Smooth muscle cell (in vitro differentiated cells): ENCODE data around the gene ODF2L. TPM values are rescaled to one million over a fixed set of nuclear protein-coding genes. Genes with fewer than 3 reads are reported as not detected.

Source experiments
- DNase-seq: peaks from one replicate; lab custom pipeline; 2025; ENCODE audit not compliant: unreplicated experiment; lab: John Stamatoyannopoulos, UW
- H2AFZ ChIP-seq: fragments of 200-600 bp; sonication (generic); 2 replicates; pipeline ENCODE4 v1.6.0; 2016; ENCODE audit warnings: antibody characterized with exemption, low read depth, mild to moderate bottlenecking
- H3F3A ChIP-seq: fragments of 200-600 bp; sonication (generic); 2 replicates; pipeline ENCODE4 v1.6.0; 2017; ENCODE audit warnings: antibody characterized with exemption, low read depth
- H3K27ac ChIP-seq: fragments of 200-600 bp; sonication (generic); 2 replicates; pipeline ENCODE4 v1.5.1; 2016; ENCODE audit warnings: low read depth, mild to moderate bottlenecking
- H3K27me3 ChIP-seq: fragments of 200-600 bp; sonication (generic); 2 replicates; pipeline ENCODE4 v1.6.1; 2016; ENCODE audit warnings: low read depth, mild to moderate bottlenecking
- H3K36me3 ChIP-seq: fragments of 200-600 bp; sonication (generic); 2 replicates; pipeline ENCODE4 v1.5.1; 2016; ENCODE audit warnings: low read depth
- H3K4me1 ChIP-seq: fragments of 200-600 bp; sonication (generic); 2 replicates; pipeline ENCODE4 v1.5.1; 2016; ENCODE audit warnings: low read depth
- H3K4me2 ChIP-seq: fragments of 200-600 bp; sonication (generic); 2 replicates; pipeline ENCODE4 v1.6.0; 2016; ENCODE audit warnings: mild to moderate bottlenecking
- H3K4me3 ChIP-seq: fragments of 200-600 bp; sonication (generic); 2 replicates; pipeline ENCODE4 v1.5.1; 2016; ENCODE audit warnings: mild to moderate bottlenecking
- H3K79me2 ChIP-seq: fragments of 200-600 bp; sonication (generic); 2 replicates; pipeline ENCODE4 v1.6.0; 2016; ENCODE audit warnings: low read depth, mild to moderate bottlenecking
- H3K9ac ChIP-seq: fragments of 200-600 bp; sonication (generic); 2 replicates; pipeline ENCODE4 v1.6.0; 2016; ENCODE audit warnings: low read depth
- H3K9me3 ChIP-seq: fragments of 200-600 bp; sonication (generic); replicated peaks from 2 replicates; pipeline ENCODE4 v1.5.1; 2016; ENCODE audit warnings: low read depth
- H4K20me1 ChIP-seq: fragments of 200-600 bp; sonication (generic); 2 replicates; pipeline ENCODE4 v1.6.0; 2016; ENCODE audit warnings: low read depth
- WGBS: methylation state at CpG from one replicate; pipeline ENCODE4 v1.1.7; 2016; ENCODE audit warnings: low lambda C conversion rate; 5-methylcytosine and 5-hydroxymethylcytosine counted together
- polyA plus RNA-seq: library from polyadenylated mRNA; unstranded; fragments of >200 nt; fragmentation: Nextera tagmentation; extraction: Ambion mirVana; gene quantifications from 2 replicates; pipeline ENCODE4 v1.2.1, GENCODE V29; 2016
- total RNA-seq: library from RNA; depleted of rRNA; stranded (reverse); fragments of >200 nt; gene quantifications from 2 replicates; pipeline ENCODE4 v1.2.3, GENCODE V29; 2014
- TF ChIP-seq, protein P1 (sequence below): fragments of 200-600 bp; sonication (generic); IDR thresholded peaks from 2 replicates; pipeline ENCODE4 v1.5.1; 2017; ENCODE audit warnings: borderline replicate concordance, mild to moderate bottlenecking, antibody characterized with exemption; ENCODE audit not compliant: insufficient read depth, poor library complexity, severe bottlenecking

The ODF2L gene
- total and polyA plus RNA-seq, 2 experiments from 2014 or later = 36.4 to 58.4 TPM

DNA sequence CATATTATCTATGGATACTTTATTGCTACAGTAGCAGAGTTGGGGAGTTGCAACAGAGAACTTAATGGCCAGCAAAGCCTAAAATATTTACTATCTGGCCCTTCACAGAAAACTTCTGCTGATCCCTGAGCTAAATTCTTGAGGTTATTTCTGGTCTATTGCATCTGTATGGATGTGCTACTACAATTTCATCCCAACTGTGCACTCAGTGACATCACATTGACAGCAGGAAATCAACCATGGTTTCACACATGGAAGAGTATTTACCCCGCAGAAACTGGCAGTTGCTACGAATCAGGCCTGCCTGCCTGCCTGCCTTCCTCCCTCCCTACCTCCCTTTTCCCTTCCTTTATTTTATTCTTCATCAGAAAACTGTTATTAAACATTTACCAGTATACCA lies 39.9 kb upstream of the ODF2L start:
- no peak overlapping the region for H3K27ac ChIP-seq
- no peak for DNase-seq
- WGBS = 68% methylated on average over 2 of the region's 2 CpGs
- H3K9me3 ChIP-seq = no peaks in the 10 kb centered on the region
- H3K4me1 ChIP-seq = no peaks in the 10 kb centered on the region
- no peaks in the 10 kb centered on the region for H3K79me2 ChIP-seq
- no peaks in the 10 kb centered on the region for H3F3A ChIP-seq
- H2AFZ ChIP-seq = no peak overlapping the region
- H3K4me3 ChIP-seq = no peak overlapping the region
- peaks cover 9% of the 10 kb centered on the region for H3K27me3 ChIP-seq
- H3K4me2 ChIP-seq = no peak overlapping the region
- TF ChIP-seq, protein P1, sequence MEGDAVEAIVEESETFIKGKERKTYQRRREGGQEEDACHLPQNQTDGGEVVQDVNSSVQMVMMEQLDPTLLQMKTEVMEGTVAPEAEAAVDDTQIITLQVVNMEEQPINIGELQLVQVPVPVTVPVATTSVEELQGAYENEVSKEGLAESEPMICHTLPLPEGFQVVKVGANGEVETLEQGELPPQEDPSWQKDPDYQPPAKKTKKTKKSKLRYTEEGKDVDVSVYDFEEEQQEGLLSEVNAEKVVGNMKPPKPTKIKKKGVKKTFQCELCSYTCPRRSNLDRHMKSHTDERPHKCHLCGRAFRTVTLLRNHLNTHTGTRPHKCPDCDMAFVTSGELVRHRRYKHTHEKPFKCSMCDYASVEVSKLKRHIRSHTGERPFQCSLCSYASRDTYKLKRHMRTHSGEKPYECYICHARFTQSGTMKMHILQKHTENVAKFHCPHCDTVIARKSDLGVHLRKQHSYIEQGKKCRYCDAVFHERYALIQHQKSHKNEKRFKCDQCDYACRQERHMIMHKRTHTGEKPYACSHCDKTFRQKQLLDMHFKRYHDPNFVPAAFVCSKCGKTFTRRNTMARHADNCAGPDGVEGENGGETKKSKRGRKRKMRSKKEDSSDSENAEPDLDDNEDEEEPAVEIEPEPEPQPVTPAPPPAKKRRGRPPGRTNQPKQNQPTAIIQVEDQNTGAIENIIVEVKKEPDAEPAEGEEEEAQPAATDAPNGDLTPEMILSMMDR = no peak
- no peaks in the 10 kb centered on the region for H3K36me3 ChIP-seq
- H4K20me1 ChIP-seq = no peaks in the 10 kb centered on the region
- H3K9ac ChIP-seq = no peak overlapping the region

DNA sequence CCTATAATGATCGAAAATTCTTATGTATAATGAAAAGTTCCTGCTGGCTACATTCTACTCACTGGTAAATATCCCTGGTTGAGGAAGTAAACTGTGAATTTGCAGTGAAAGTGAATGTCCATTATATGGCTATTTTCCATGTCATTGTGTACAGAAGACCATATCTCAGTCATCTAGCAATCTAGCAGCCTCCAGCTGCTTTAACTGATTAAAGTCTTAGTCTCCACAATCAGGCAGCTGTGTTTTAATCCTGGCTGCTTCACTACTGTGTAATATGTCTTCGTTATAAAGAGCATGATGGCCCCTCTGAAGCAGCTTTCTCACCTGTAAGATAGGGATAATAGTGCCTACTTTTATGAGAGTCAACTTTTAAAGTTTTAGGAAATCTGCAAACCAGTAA lies 39.2 kb upstream of the ODF2L start:
- no peaks in the 10 kb centered on the region for H3K36me3 ChIP-seq
- H3F3A ChIP-seq = peaks cover 7% of the 10 kb centered on the region
- no peak overlapping the region for H2AFZ ChIP-seq
- H3K27me3 ChIP-seq = peaks cover 9% of the 10 kb centered on the region
- H3K9ac ChIP-seq = no peak overlapping the region
- no peaks in the 10 kb centered on the region for H4K20me1 ChIP-seq
- no peak overlapping the region for H3K4me2 ChIP-seq
- no peaks in the 10 kb centered on the region for H3K79me2 ChIP-seq
- H3K4me3 ChIP-seq = no peak overlapping the region
- no peak overlapping the region for H3K27ac ChIP-seq
- peaks cover 3% of the 10 kb centered on the region for H3K4me1 ChIP-seq
- H3K9me3 ChIP-seq = no peaks in the 10 kb centered on the region
- WGBS = 59% methylated on average over 2 of the region's 2 CpGs
- no peak for DNase-seq
- TF ChIP-seq, protein P1 = no peak

DNA sequence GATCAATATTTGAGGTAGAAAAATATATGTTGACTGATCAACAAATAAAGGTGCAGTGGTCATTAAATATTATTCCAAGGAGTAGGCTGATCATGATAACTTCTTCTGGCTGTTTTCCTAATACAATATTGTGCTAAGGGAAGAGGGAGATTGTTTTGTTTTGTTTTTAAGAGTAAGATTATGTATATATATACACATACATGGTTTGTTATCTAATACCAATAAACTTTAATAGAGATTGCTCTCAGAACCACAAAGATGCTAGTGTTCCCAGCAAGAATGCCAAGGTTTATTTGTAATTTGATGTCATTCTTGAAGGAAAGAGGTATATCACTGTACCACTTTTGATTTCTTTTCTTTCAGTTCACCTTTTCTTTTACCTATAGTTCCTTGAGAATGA lies 37.9 kb upstream of the ODF2L start:
- H3K4me2 ChIP-seq = no peak overlapping the region
- no peak overlapping the region for H3K9ac ChIP-seq
- no peaks in the 10 kb centered on the region for H3K79me2 ChIP-seq
- no peak for DNase-seq
- H2AFZ ChIP-seq = no peak overlapping the region
- H3K36me3 ChIP-seq = no peaks in the 10 kb centered on the region
- H3K4me1 ChIP-seq = peaks cover 11% of the 10 kb centered on the region
- peaks cover 5% of the 10 kb centered on the region for H3K27me3 ChIP-seq
- H4K20me1 ChIP-seq = no peaks in the 10 kb centered on the region
- TF ChIP-seq, protein P1 = no peak
- no peak overlapping the region for H3K27ac ChIP-seq
- peaks cover 18% of the 10 kb centered on the region for H3F3A ChIP-seq
- no peak overlapping the region for H3K4me3 ChIP-seq
- no peaks in the 10 kb centered on the region for H3K9me3 ChIP-seq

DNA sequence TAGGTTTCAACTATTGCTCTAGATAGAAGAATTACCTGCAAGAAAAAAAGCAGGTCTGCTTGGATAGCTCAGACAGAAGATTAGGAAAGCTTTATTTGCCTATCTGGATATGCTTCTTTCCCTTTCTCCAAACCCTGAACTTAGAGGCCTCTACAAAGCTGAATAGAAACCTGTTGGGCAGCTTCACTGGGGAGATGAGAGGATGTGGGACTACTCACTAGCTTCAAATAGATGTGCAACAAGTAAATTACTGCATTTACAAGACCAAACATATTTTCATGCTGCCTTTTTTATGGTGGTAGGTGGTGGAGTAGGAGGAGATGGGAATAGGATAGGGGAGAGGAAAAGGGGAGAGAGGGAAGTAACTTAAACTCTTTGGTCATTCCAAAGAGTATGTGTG lies 34.3 kb upstream of the ODF2L start:
- Histone ChIP-seq H3K27ac (peak overlapping the region; percentile 92), H3K4me3 (no peak overlapping the region), H3F3A (peaks cover 26% of the 10 kb centered on the region), H3K27me3 (no peaks in the 10 kb centered on the region), H4K20me1 (no peaks in the 10 kb centered on the region), H3K79me2 (no peaks in the 10 kb centered on the region), H3K36me3 (no peaks in the 10 kb centered on the region), H2AFZ (peak overlapping the region; percentile 76), H3K4me2 (peak overlapping the region; percentile 72), H3K4me1 (peaks cover 11% of the 10 kb centered on the region), H3K9me3 (no peaks in the 10 kb centered on the region), H3K9ac (peak overlapping the region; percentile 32)
- TF ChIP-seq, protein P1 = no peak
- no peak for DNase-seq
